HCT116 (cell line): ENCODE results near the gene SLCO4A1. TPM values are rescaled to one million over a fixed set of nuclear protein-coding genes. Genes with fewer than 3 reads are reported as not detected.
A peak's percentile ranks its signal among the peaks of the same experiment; 100 is the strongest.

Experiments
- ATAC-seq: fragments of 200-7000 bp; cut with Tn5 transposase; 2 replicates; pipeline ENCODE4 v1.9.1; 2020; ENCODE audit warnings: mild to moderate bottlenecking, moderate library complexity
- BruUV-seq: library from RNA; stranded (reverse); fragments of 400-500 nt; replicated peaks from 2 replicates; lab custom pipeline; 2021; lab: Mats Ljungman, UMichigan
- CTCF ChIA-PET: fragments of 300-600 bp; sonication (Branson Sonifier 250); formaldehyde crosslinking; loops from one replicate; lab custom pipeline; 2021; ENCODE audit warnings: antibody characterized with exemption; lab: Charles Lee
- POLR2A ChIA-PET: fragments of 300-600, 350-600 bp; sonication (Branson Sonifier 250); formaldehyde crosslinking; loops from one replicate; lab custom pipeline; 2021; ENCODE audit warnings: antibody characterized with exemption; lab: Charles Lee
- RAD21 ChIA-PET, 2 experiments: fragments of 300-600 bp; sonication (Branson Sonifier 250); formaldehyde crosslinking; loops; one replicate each; lab custom pipeline; 2023; ENCODE audit warnings: low total read pairs in 2 of 2; ENCODE audit not compliant: uncharacterized antibody in 2 of 2, unreplicated experiment in 2 of 2, low non-redundant PET in 1 of 2; lab: Charles Lee
- DNase-seq: peaks from one replicate; pipeline ENCODE4 v3.0.0-alpha.2; 2010; ENCODE audit warnings: low read depth, low spot score
- H2AFZ ChIP-seq: fragments of 200-600 bp; shearing (Covaris generic), sonication (generic); 2 replicates; pipeline ENCODE4 v1.6.1; 2017; ENCODE audit warnings: low read depth, mixed run types, mixed read lengths, antibody characterized with exemption, low read length; ENCODE audit not compliant: poor library complexity, severe bottlenecking
- H3K27ac ChIP-seq: 2 replicates; pipeline ENCODE4 v1.5.1; 2012; ENCODE audit warnings: low read depth, low read length
- H3K27me3 ChIP-seq: fragments of 200-600 bp; sonication (generic); 2 replicates; pipeline ENCODE4 v1.6.1; 2016; ENCODE audit warnings: mixed run types, low read length, mixed read lengths; ENCODE audit not compliant: insufficient read depth
- H3K36me3 ChIP-seq, 2 experiments: fragments of 200-500 bp in 1 of 2; fragments of 200-600 bp in 1 of 2; sonication (Bioruptor generic) in 1 of 2; sonication (generic) in 1 of 2; 2 replicates each; pipeline versions ENCODE4 v1.5.1 to v1.6.1; 2014 to 2016; ENCODE audit warnings: low read length in 2 of 2, inconsistent platforms in 1 of 2, mixed read lengths in 1 of 2, mixed run types in 1 of 2; ENCODE audit not compliant: insufficient read depth in 2 of 2, control insufficient read depth in 1 of 2
- H3K4me1 ChIP-seq, 2 experiments: fragments of 200-600 bp in 1 of 2; sonication (generic) in 1 of 2; 2 replicates each; pipeline versions ENCODE4 v1.5.1 to v1.6.1; 2012 to 2017; ENCODE audit warnings: low read length in 2 of 2, inconsistent platforms in 1 of 2, mild to moderate bottlenecking in 1 of 2, mixed read lengths in 1 of 2, mixed run types in 1 of 2, moderate library complexity in 1 of 2; ENCODE audit not compliant: insufficient read depth in 2 of 2, control insufficient read depth in 1 of 2
- H3K4me2 ChIP-seq: fragments of 200-600 bp; sonication (generic); 2 replicates; pipeline ENCODE4 v1.6.1; 2017; ENCODE audit warnings: mixed run types, low read length, mixed read lengths
- H3K4me3 ChIP-seq, 2 experiments: fragments of 200-600 bp in 1 of 2; sonication (generic) in 1 of 2; replicated peaks in 1 of 2; 2 replicates each; pipeline ENCODE4 v1.5.1; 2011 to 2016; ENCODE audit warnings: low read length in 2 of 2, control low read depth in 1 of 2, low read depth in 1 of 2, mild to moderate bottlenecking in 1 of 2, mixed read lengths in 1 of 2, mixed run types in 1 of 2
- H3K79me2 ChIP-seq: fragments of 200-600 bp; sonication (generic); 2 replicates; pipeline ENCODE4 v1.6.1; 2017; ENCODE audit warnings: mild to moderate bottlenecking, mixed run types, low read length, moderate library complexity, mixed read lengths; ENCODE audit not compliant: insufficient read depth
- H3K9ac ChIP-seq: fragments of 200-600 bp; sonication (generic); 2 replicates; pipeline ENCODE4 v1.6.1; 2016; ENCODE audit warnings: low read length, mixed read lengths
- H3K9me2 ChIP-seq: fragments of 200-600 bp; sonication (generic), shearing (Covaris generic); 2 replicates; pipeline ENCODE4 v1.6.1; 2017; ENCODE audit warnings: mixed run types, mild to moderate bottlenecking, moderate library complexity; ENCODE audit not compliant: insufficient read depth
- H3K9me3 ChIP-seq, 2 experiments: fragments of 200-500 bp in 1 of 2; fragments of 200-600 bp in 1 of 2; sonication (Bioruptor generic) in 1 of 2; sonication (generic) in 1 of 2; 2 replicates each; pipeline ENCODE4 v1.6.1; 2014 to 2017; ENCODE audit warnings: low read length in 2 of 2, mixed read lengths in 2 of 2, inconsistent platforms in 1 of 2, low read depth in 1 of 2, mild to moderate bottlenecking in 1 of 2, mixed run types in 1 of 2, moderate library complexity in 1 of 2; ENCODE audit not compliant: control insufficient read depth in 1 of 2, insufficient read depth in 1 of 2
- H4K20me1 ChIP-seq: fragments of 200-600 bp; sonication (generic), shearing (Covaris generic); 2 replicates; pipeline ENCODE4 v1.6.1; 2017; ENCODE audit warnings: mixed run types, mild to moderate bottlenecking, moderate library complexity; ENCODE audit not compliant: insufficient read depth
- EZH2phosphoT487 ChIP-seq: fragments of 200-600 bp; IDR thresholded peaks from 2 replicates; pipeline ENCODE4 v1.6.1; 2018; ENCODE audit warnings: antibody characterized with exemption, borderline replicate concordance
- MAX ChIP-seq: IDR thresholded peaks from 2 replicates; pipeline ENCODE4 v1.6.1; 2012
- POLR2A ChIP-seq: IDR thresholded peaks from 2 replicates; pipeline ENCODE4 v1.7.0; 2011; ENCODE audit warnings: borderline replicate concordance; ENCODE audit not compliant: insufficient read depth, insufficient read length; ENCODE audit errors: extremely low read depth
- POLR2AphosphoS5 ChIP-seq: IDR thresholded peaks from 2 replicates; pipeline ENCODE4 v1.6.1; 2011; ENCODE audit warnings: mild to moderate bottlenecking, low read depth, low read length, moderate library complexity
- RAD21 ChIP-seq: IDR thresholded peaks from 2 replicates; pipeline ENCODE4 v1.6.1; 2012; ENCODE audit warnings: low read depth, mild to moderate bottlenecking
- TCF7L2 ChIP-seq: IDR thresholded peaks from 2 replicates; pipeline ENCODE4 v1.7.0; 2011; ENCODE audit warnings: borderline replicate concordance, inconsistent platforms; ENCODE audit not compliant: insufficient read depth, insufficient read length; ENCODE audit errors: extremely low read depth
- YY1 ChIP-seq: IDR thresholded peaks from 2 replicates; pipeline ENCODE4 v1.6.1; 2011; ENCODE audit warnings: low read length, low read depth, moderate library complexity, mild to moderate bottlenecking; ENCODE audit not compliant: insufficient replicate concordance; ENCODE audit errors: extremely low read depth
- ZBTB33 ChIP-seq: IDR thresholded peaks from 2 replicates; pipeline ENCODE4 v1.6.1; 2011; ENCODE audit warnings: mild to moderate bottlenecking, low read length, moderate library complexity; ENCODE audit not compliant: insufficient replicate concordance; ENCODE audit errors: extremely low read depth
- ZFX ChIP-seq: fragments of 450-650 bp; IDR thresholded peaks from 2 replicates; pipeline ENCODE4 v1.6.1; 2017
- intact Hi-C: fragments of 100-400 bp; cut with micrococcal nuclease; formaldehyde crosslinking; loops from 2 replicates; pipeline ENCODE4 v1.10.0; 2022
- total RNA-seq: library from RNA; stranded (reverse); gene quantifications from one replicate; pipeline ENCODE4 v1.2.1, GENCODE V29; 2021; ENCODE audit not compliant: unreplicated experiment

SLCO4A1 gene
- total RNA-seq, 1 experiment from 2014 or later: 107 TPM

- H2AFZ ChIP-seq: no peak overlapping the region
- ChIA-PET CTCF (interaction anchor here (0.7 to 1.2 kb wide), 4 partner anchors 46 to 213 kb away, joined by 3 to 9 read pairs (median 6); no protein-coding TSS in a partner anchor), POLR2A (interaction anchor here (0.6 to 1.2 kb wide), 5 partner anchors 14 to 112 kb away, joined by 3 to 4 read pairs (median 3); partner anchors contain the start of gene SLCO4A1), RAD21 (interaction anchor here in 1 of 2 experiments (1.3 kb wide), 1 partner anchor 21 kb away, joined by 4 read pairs; no protein-coding TSS in a partner anchor)
- H4K20me1 ChIP-seq: no peaks in the 10 kb centered on the region
- H3K27me3 ChIP-seq: no peaks in the 10 kb centered on the region
- H3K79me2 ChIP-seq: no peaks in the 10 kb centered on the region
- peak overlapping the region; percentile 100 for H3K27ac ChIP-seq
- intact Hi-C loops: no loop called here
- no peak for TF ChIP-seq EZH2phosphoT487
- no peak for TF ChIP-seq MAX
- TF ChIP-seq RAD21: no peak
- peak; percentile 65; the same call in 1 of the 2 replicates for TF ChIP-seq ZFX
- H3K9me2 ChIP-seq: no peaks in the 10 kb centered on the region
- peaks cover 39 to 58% of the 10 kb centered on the region in 2 experiments for H3K4me1 ChIP-seq
- DNase-seq (no peak), ATAC-seq (peak; percentile 28)
- no peaks in the 10 kb centered on the region for H3K36me3 ChIP-seq
- peak overlapping the region; percentile 78 for H3K4me2 ChIP-seq
- peak overlapping the region in 1 of 2 experiments; percentile 50; a peak in 2 of 4 replicates for H3K4me3 ChIP-seq
- BruUV-seq: no TSS peak
- peak overlapping the region; percentile 74 for H3K9ac ChIP-seq
- H3K9me3 ChIP-seq: no peaks in the 10 kb centered on the region
Measured at GRCh38 chr20:62622877-62623487, 19.3 kb upstream of the SLCO4A1 start.

GRCh38 chr20:62623488-62624324, 18.6 kb upstream of the SLCO4A1 start:
- intact Hi-C loops: loop anchor here (1.0 kb wide), 1 partner anchor 168 kb away; no protein-coding TSS in a partner anchor
- H3K9ac ChIP-seq: peak overlapping the region; percentile 74
- H3K4me3 ChIP-seq: peak overlapping the region; percentile 39 to 50
- ATAC-seq (peak; percentile 89), DNase-seq (peak; percentile 73)
- H2AFZ ChIP-seq: no peak overlapping the region
- RAD21 ChIA-PET: interaction anchor here in 1 of 2 experiments (1.3 kb wide), 1 partner anchor 20 kb away, joined by 4 read pairs; no protein-coding TSS in a partner anchor
- H3K9me3 ChIP-seq: no peaks in the 10 kb centered on the region
- H3K27me3 ChIP-seq: no peaks in the 10 kb centered on the region
- TF ChIP-seq POLR2A: peak; percentile 30
- TF ChIP-seq ZBTB33: no peak
- peak; percentile 74; the same call in 1 of the 2 replicates for TF ChIP-seq POLR2AphosphoS5
- peak; percentile 82 for TF ChIP-seq YY1
- TF ChIP-seq TCF7L2: peak; percentile 25
- TSS peak; percentile 100 for BruUV-seq
- H3K4me1 ChIP-seq: peaks cover 46 to 57% of the 10 kb centered on the region in 2 experiments
- no peaks in the 10 kb centered on the region for H3K79me2 ChIP-seq
- H3K4me2 ChIP-seq: peak overlapping the region; percentile 78
- H3K36me3 ChIP-seq: no peaks in the 10 kb centered on the region
- H3K9me2 ChIP-seq: no peaks in the 10 kb centered on the region
- H3K27ac ChIP-seq: peak overlapping the region; percentile 100
- H4K20me1 ChIP-seq: no peaks in the 10 kb centered on the region
- POLR2A ChIA-PET: interaction anchor here (0.6 to 1.4 kb wide), 7 partner anchors 10 to 170 kb away, joined by 3 to 4 read pairs (median 3); partner anchors contain the start of gene SLCO4A1
- CTCF ChIA-PET: interaction anchor here (0.7 to 1.4 kb wide), 5 partner anchors 47 to 214 kb away, joined by 3 to 9 read pairs (median 6); no protein-coding TSS in a partner anchor
